OCI-LY7 (cell line): ENCODE measurements around the gene MTM1. TPM values are rescaled to one million over a fixed set of nuclear protein-coding genes. Genes with fewer than 3 reads are reported as not detected.
A peak's percentile ranks its signal among the peaks of the same experiment; 100 is the strongest.

Experiments used
- BruUV-seq: library from RNA; stranded (reverse); fragments of 400-500 nt; replicated peaks from 2 replicates; lab custom pipeline; 2021; lab: Mats Ljungman, UMichigan
- CTCF ChIA-PET: fragments of 300-600 bp; sonication (Branson Sonifier 250); formaldehyde crosslinking; loops from one replicate; lab custom pipeline; 2022; ENCODE audit warnings: antibody characterized with exemption; ENCODE audit not compliant: unreplicated experiment; lab: Charles Lee
- POLR2A ChIA-PET: fragments of 300-600 bp; sonication (Branson Sonifier 250); formaldehyde crosslinking; loops from one replicate; lab custom pipeline; 2022; ENCODE audit warnings: antibody characterized with exemption; lab: Charles Lee
- DNase-seq: peaks from one replicate; pipeline ENCODE4 v3.0.0-alpha.2; 2015; ENCODE audit warnings: low spot score
- H2AFZ ChIP-seq: fragments of 200-600 bp; sonication (generic), shearing (Covaris generic); 2 replicates; pipeline ENCODE4 v1.6.1; 2014; ENCODE audit warnings: mild to moderate bottlenecking, antibody characterized with exemption, low read length, moderate library complexity
- H3K27ac ChIP-seq: fragments of 200-600 bp; sonication (generic); 2 replicates; pipeline ENCODE4 v1.5.1; 2014; ENCODE audit warnings: mixed run types, low read depth, mild to moderate bottlenecking, moderate library complexity, low read length, inconsistent platforms; ENCODE audit not compliant: poor library complexity, severe bottlenecking
- H3K36me3 ChIP-seq: fragments of 200-600 bp; sonication (generic); 2 replicates; pipeline ENCODE4 v1.6.1; 2014; ENCODE audit warnings: mild to moderate bottlenecking, antibody characterized with exemption, low read length, moderate library complexity, mixed read lengths; ENCODE audit not compliant: insufficient read depth
- H3K4me1 ChIP-seq: fragments of 200-600 bp; sonication (generic); 2 replicates; pipeline ENCODE4 v1.5.1; 2014; ENCODE audit warnings: mild to moderate bottlenecking, low read length; ENCODE audit not compliant: insufficient read depth, poor library complexity, severe bottlenecking
- H3K4me2 ChIP-seq: fragments of 200-600 bp; sonication (generic); 2 replicates; pipeline ENCODE4 v1.6.1; 2014; ENCODE audit warnings: mild to moderate bottlenecking, low read length
- H3K4me3 ChIP-seq: fragments of 200-600 bp; sonication (generic); 2 replicates; pipeline ENCODE4 v1.5.1; 2014; ENCODE audit warnings: mild to moderate bottlenecking, low read depth, low read length; ENCODE audit not compliant: poor library complexity, severe bottlenecking
- H3K79me2 ChIP-seq: fragments of 200-600 bp; sonication (generic); 2 replicates; pipeline ENCODE4 v1.6.1; 2016; ENCODE audit warnings: low read depth, mild to moderate bottlenecking, low read length, moderate library complexity, mixed read lengths; ENCODE audit not compliant: insufficient read depth
- H3K9me2 ChIP-seq: fragments of 200-600 bp; sonication (generic); 2 replicates; pipeline ENCODE4 v1.6.1; 2016; ENCODE audit warnings: mild to moderate bottlenecking, low read length, mixed read lengths; ENCODE audit not compliant: insufficient read depth
- H3K9me3 ChIP-seq: fragments of 200-600 bp; sonication (generic); 2 replicates; pipeline ENCODE4 v1.6.1; 2014; ENCODE audit warnings: mild to moderate bottlenecking, mixed run types, low read length, mixed read lengths
- H4K20me1 ChIP-seq: fragments of 200-600 bp; sonication (generic); 2 replicates; pipeline ENCODE4 v1.6.1; 2014; ENCODE audit warnings: mild to moderate bottlenecking, antibody characterized with exemption, low read length, moderate library complexity, mixed read lengths; ENCODE audit not compliant: insufficient read depth
- CTCF ChIP-seq: fragments of 200-600 bp; sonication (generic); conservative IDR thresholded peaks from 2 replicates; pipeline ENCODE4 v1.5.1; 2014; ENCODE audit warnings: mild to moderate bottlenecking, antibody characterized with exemption, low read length, moderate library complexity, mixed read lengths
- EZH2phosphoT487 ChIP-seq: fragments of 200-600 bp; sonication (generic); IDR thresholded peaks from 2 replicates; pipeline ENCODE4 v1.6.1; 2018; ENCODE audit warnings: low read depth, borderline replicate concordance, mild to moderate bottlenecking, mixed run types, antibody characterized with exemption, low read length, moderate library complexity, mixed read lengths
- intact Hi-C: fragments of 100-400 bp; cut with micrococcal nuclease; formaldehyde crosslinking; loops from one replicate; pipeline ENCODE4 v1.10.0; 2022; ENCODE audit not compliant: unreplicated experiment
- total RNA-seq, 2 experiments: library from RNA; depleted of rRNA in 1 of 2; stranded (reverse); fragments of >200 nt in 1 of 2; shearing (Covaris generic) in 1 of 2; gene quantifications; 2 replicates each; pipeline ENCODE4 v1.2.3, GENCODE V29; 2014 to 2022

Gene MTM1
- total RNA-seq, 2 experiments from 2014 or later = 6.0 to 19.7 TPM

- CTCF ChIA-PET = no interaction called here
- POLR2A ChIA-PET = interaction anchor here (1.6 kb wide), 1 partner anchor 135 kb away, joined by 3 read pairs; no protein-coding TSS in a partner anchor
Measured at GRCh38 chrX:150567645-150568319, 639 bp upstream of the MTM1 start.

GRCh38 chrX:150569155-150569477 is 695 bp downstream of the MTM1 start:
- TF ChIP-seq CTCF = no peak
- no peak for TF ChIP-seq EZH2phosphoT487
- H3K9me2 ChIP-seq = no peaks in the 10 kb centered on the region
- peak; percentile 41 for DNase-seq
- intact Hi-C loops = loop anchor here (2.0 kb wide), 2 partner anchors 124 to 828 kb away; partner anchors contain the start of genes MTMR1 and VMA21
- BruUV-seq = no TSS peak
- ChIA-PET CTCF (no interaction called here), POLR2A (interaction anchor here (1.6 kb wide), 1 partner anchor 134 kb away, joined by 3 read pairs; no protein-coding TSS in a partner anchor)
- H3K9me3 ChIP-seq = no peaks in the 10 kb centered on the region
- no peaks in the 10 kb centered on the region for H3K36me3 ChIP-seq
- H3K79me2 ChIP-seq = peaks cover 29% of the 10 kb centered on the region; the same call in 1 of the 2 replicates
- no peak overlapping the region; the same call in 1 of the 2 replicates for H2AFZ ChIP-seq
- H3K27ac ChIP-seq = peak overlapping the region; percentile 47
- H4K20me1 ChIP-seq = no peaks in the 10 kb centered on the region
- peaks cover 52% of the 10 kb centered on the region for H3K4me1 ChIP-seq
- peak overlapping the region; percentile 85 for H3K4me2 ChIP-seq
- peak overlapping the region; percentile 84 for H3K4me3 ChIP-seq

More at GRCh38 chrX:150567645-150568319, 639 bp upstream of the MTM1 start:
- H2AFZ ChIP-seq = peak overlapping the region; percentile 99
- no peaks in the 10 kb centered on the region for H3K9me3 ChIP-seq
- no TSS peak for BruUV-seq
- H3K4me3 ChIP-seq = peak overlapping the region; percentile 84
- DNase-seq = no peak
- TF ChIP-seq EZH2phosphoT487 = no peak
- TF ChIP-seq CTCF = no peak
- H3K36me3 ChIP-seq = no peaks in the 10 kb centered on the region
- no peak overlapping the region for H3K27ac ChIP-seq
- H3K9me2 ChIP-seq = no peaks in the 10 kb centered on the region
- no peaks in the 10 kb centered on the region for H4K20me1 ChIP-seq
- intact Hi-C loops = loop anchor here (2.0 kb wide), 2 partner anchors 125 to 829 kb away; partner anchors contain the start of genes MTMR1 and VMA21
- H3K79me2 ChIP-seq = peaks cover 23% of the 10 kb centered on the region; the same call in 1 of the 2 replicates
- H3K4me2 ChIP-seq = peak overlapping the region; percentile 64
- peaks cover 39% of the 10 kb centered on the region for H3K4me1 ChIP-seq

- BruUV-seq = no TSS peak
- peak overlapping the region; percentile 26 for H3K27ac ChIP-seq
- ChIA-PET POLR2A (no interaction called here), CTCF (no interaction called here)
- peaks cover 66% of the 10 kb centered on the region for H3K4me1 ChIP-seq
- H3K9me2 ChIP-seq = no peaks in the 10 kb centered on the region
- H3K36me3 ChIP-seq = no peaks in the 10 kb centered on the region
- intact Hi-C loops = no loop called here
- H2AFZ ChIP-seq = no peak overlapping the region
- H4K20me1 ChIP-seq = no peaks in the 10 kb centered on the region
- TF ChIP-seq EZH2phosphoT487 (no peak), CTCF (no peak)
- H3K4me3 ChIP-seq = peak overlapping the region; percentile 84
- H3K9me3 ChIP-seq = no peaks in the 10 kb centered on the region
- H3K79me2 ChIP-seq = peaks cover 31% of the 10 kb centered on the region; the same call in 1 of the 2 replicates
- DNase-seq = no peak
- peak overlapping the region; percentile 85 for H3K4me2 ChIP-seq
Measured at GRCh38 chrX:150570512-150570911, 2.1 kb downstream of the MTM1 start.
